Liver (tissue), 9 donors: ENCODE data around the gene DAAM1. TPM values are rescaled to one million over a fixed set of nuclear protein-coding genes. Genes with fewer than 3 reads are reported as not detected.

ENCODE experiments used
- DNase-seq: peaks from one replicate; pipeline ENCODE4 v3.0.0-alpha.2; 2017; ENCODE audit warnings: low spot score
- H3K27ac ChIP-seq, 2 donors: one replicate each; pipeline ENCODE4 v1.7.0; 2013; ENCODE audit warnings: inconsistent platforms in 2 of 2, low read length in 2 of 2, control low read depth in 1 of 2, low read depth in 1 of 2, mild to moderate bottlenecking in 1 of 2
- H3K27me3 ChIP-seq, 4 donors: one replicate each; pipeline versions ENCODE4 v1.6.1 to v1.7.0; 2013; ENCODE audit warnings: low read length in 3 of 4, inconsistent platforms in 1 of 4, mild to moderate bottlenecking in 1 of 4, moderate library complexity in 1 of 4; ENCODE audit not compliant: control insufficient read depth in 4 of 4, insufficient read depth in 4 of 4
- H3K36me3 ChIP-seq, 4 donors: one replicate each; pipeline versions ENCODE4 v1.6.1 to v1.7.0; 2013; ENCODE audit warnings: low read length in 3 of 4, mild to moderate bottlenecking in 3 of 4, low read depth in 1 of 4, moderate library complexity in 1 of 4; ENCODE audit not compliant: control insufficient read depth in 4 of 4, insufficient read depth in 3 of 4
- H3K4me1 ChIP-seq, 4 donors: one replicate each; pipeline versions ENCODE4 v1.6.1 to v1.7.0; 2013; ENCODE audit warnings: low read length in 3 of 4, mild to moderate bottlenecking in 3 of 4, moderate library complexity in 1 of 4; ENCODE audit not compliant: control insufficient read depth in 4 of 4, insufficient read depth in 4 of 4
- H3K4me3 ChIP-seq, 3 donors: one replicate each; pipeline versions ENCODE4 v1.6.1 to v1.7.0; 2013; ENCODE audit warnings: low read length in 3 of 3, control low read depth in 1 of 3, low read depth in 1 of 3, mild to moderate bottlenecking in 1 of 3
- H3K9ac ChIP-seq, 2 donors: one replicate each; pipeline ENCODE4 v1.7.0; 2013; ENCODE audit warnings: low read length in 2 of 2, mild to moderate bottlenecking in 2 of 2, moderate library complexity in 2 of 2, control low read depth in 1 of 2, low read depth in 1 of 2
- H3K9me3 ChIP-seq, 4 donors: one replicate each; pipeline versions ENCODE4 v1.6.1 to v1.7.0; 2013; ENCODE audit warnings: low read length in 3 of 4; ENCODE audit not compliant: control insufficient read depth in 4 of 4
- ATF3 ChIP-seq: IDR thresholded peaks from 2 replicates; pipeline ENCODE4 v1.6.1; 2016; ENCODE audit warnings: antibody characterized with exemption
- CTCF ChIP-seq: fragments of 150-350 bp; IDR thresholded peaks from 2 replicates; pipeline ENCODE4 v1.5.1; 2017; ENCODE audit warnings: improper control_type of control experiment, low read depth, low read length; ENCODE audit not compliant: missing input control
- EGR1 ChIP-seq, 2 donors: IDR thresholded peaks; 2 replicates each; pipeline ENCODE4 v1.6.1; 2016 to 2018; ENCODE audit warnings: antibody characterized with exemption in 2 of 2, low read depth in 2 of 2
- FOXA1 ChIP-seq: IDR thresholded peaks from 2 replicates; pipeline ENCODE4 v1.6.1; 2016; ENCODE audit warnings: antibody characterized with exemption
- FOXA2 ChIP-seq: IDR thresholded peaks from 2 replicates; pipeline ENCODE4 v1.6.1; 2016; ENCODE audit warnings: antibody characterized with exemption
- GABPA ChIP-seq, 2 donors: IDR thresholded peaks in 1 of 2; conservative IDR thresholded peaks in 1 of 2; 2 replicates each; pipeline ENCODE4 v1.6.1; 2016; ENCODE audit warnings: antibody characterized with exemption in 2 of 2, mild to moderate bottlenecking in 1 of 2, moderate library complexity in 1 of 2
- HNF4A ChIP-seq, 2 donors: conservative IDR thresholded peaks; 2 replicates each; pipeline ENCODE4 v1.6.1; 2016; ENCODE audit warnings: antibody characterized with exemption in 2 of 2, mild to moderate bottlenecking in 2 of 2
- RAD21 ChIP-seq, 2 donors: IDR thresholded peaks; 2 replicates each; pipeline ENCODE4 v1.6.1; 2016; ENCODE audit warnings: antibody characterized with exemption in 2 of 2, mild to moderate bottlenecking in 2 of 2
- REST ChIP-seq: IDR thresholded peaks from 2 replicates; pipeline ENCODE4 v1.6.1; 2016; ENCODE audit warnings: antibody characterized with exemption, mild to moderate bottlenecking
- RXRA ChIP-seq, 2 donors: IDR thresholded peaks; 2 replicates each; pipeline ENCODE4 v1.6.1; 2017 to 2018; ENCODE audit warnings: antibody characterized with exemption in 2 of 2, mild to moderate bottlenecking in 1 of 2
- SP1 ChIP-seq: IDR thresholded peaks from 2 replicates; pipeline ENCODE4 v1.6.1; 2018; ENCODE audit warnings: antibody characterized with exemption, mild to moderate bottlenecking
- TAF1 ChIP-seq: conservative IDR thresholded peaks from 2 replicates; pipeline ENCODE4 v1.6.1; 2016; ENCODE audit warnings: antibody characterized with exemption, mild to moderate bottlenecking
- ZBTB33 ChIP-seq: IDR thresholded peaks from 2 replicates; pipeline ENCODE4 v1.6.1; 2016; ENCODE audit warnings: antibody characterized with exemption
- WGBS: extraction: QIAGEN DNeasy Blood & Tissue Kit; methylation state at CpG from one replicate; pipeline ENCODE4 v1.1.7; 2013; 5-methylcytosine and 5-hydroxymethylcytosine counted together
- polyA plus RNA-seq, 2 donors: library from polyadenylated mRNA; stranded (reverse) in 1 of 2; unstranded in 1 of 2; fragments of 200-250 nt in 1 of 2; fragments of >200 nt in 1 of 2; fragmentation: Nextera tagmentation in 1 of 2; extraction: Ambion mirVana in 1 of 2; gene quantifications; one replicate each; pipeline versions ENCODE4 v1.2.1 to v1.2.3, GENCODE V29; 2013 to 2015
- total RNA-seq, 2 donors: library from RNA; depleted of rRNA; stranded (reverse); fragments of >200 nt; gene quantifications; one replicate each; pipeline ENCODE4 v1.2.3, GENCODE V29; 2014
- donor health status: healthy.
- donor health status: healthy.
- donor health status: healthy.
- donor health status: healthy.
- donor health status: healthy.

Gene DAAM1
- total and polyA plus RNA-seq, 4 donors, result 9.5 to 28.4 (median 18.5) TPM

GRCh38 chr14:59221568-59221967 is 33.1 kb downstream of the DAAM1 start (continued):
- TF ChIP-seq FOXA1 (no peak), RAD21 (IDR thresholded peaks at IDR 0.05) (no peak)

- Histone ChIP-seq H3K4me3 (no peak overlapping the region), H3K4me1 (peaks cover 0 to 5% (median 2%) of the 10 kb centered on the region in 4 donors), H3K9ac (no peak overlapping the region), H3K36me3 (no peaks in the 10 kb centered on the region), H3K27ac (no peak overlapping the region), H3K27me3 (no peaks in the 10 kb centered on the region), H3K9me3 (no peaks in the 10 kb centered on the region)
- TF ChIP-seq CTCF, result no peak
- TF ChIP-seq SP1, result no peak
- no peak for TF ChIP-seq FOXA2
- DNase-seq, result no peak
- 86% methylated on average over 3 of the region's 3 CpGs for WGBS
Observed at GRCh38 chr14:59224341-59224740, 35.9 kb downstream of the DAAM1 start.

- Histone ChIP-seq H3K36me3 (no peaks in the 10 kb centered on the region), H3K9me3 (no peaks in the 10 kb centered on the region), H3K27ac (no peak overlapping the region), H3K4me3 (no peak overlapping the region), H3K4me1 (peaks cover 0 to 3% (median under 1%) of the 10 kb centered on the region in 4 donors), H3K27me3 (no peaks in the 10 kb centered on the region), H3K9ac (no peak overlapping the region)
- DNase-seq, result no peak
- 96% methylated on average over 2 of the region's 2 CpGs for WGBS
- no peak for TF ChIP-seq TAF1
- TF ChIP-seq CTCF, result no peak
- no peak for TF ChIP-seq ATF3
- TF ChIP-seq EGR1 (IDR thresholded peaks at IDR 0.05; ENCODE audit: low read depth in 2 of 2), result no peak
- TF ChIP-seq ZBTB33, result no peak
- TF ChIP-seq FOXA1, result no peak
- no peak for TF ChIP-seq REST
- TF ChIP-seq GABPA (IDR thresholded peaks at IDR 0.05 in 1 of 2, conservative IDR thresholded peaks at IDR 0.05 in 1 of 2), result no peak
- TF ChIP-seq SP1, result no peak
- no peak for TF ChIP-seq RXRA (IDR thresholded peaks at IDR 0.05)
- no peak for TF ChIP-seq HNF4A (conservative IDR thresholded peaks at IDR 0.05)
- TF ChIP-seq FOXA2, result no peak
Observed at GRCh38 chr14:59225281-59225680, 36.8 kb downstream of the DAAM1 start.
